Right atrium auricular region (tissue), 2 donors: ENCODE results near the gene MAML2. TPM values are rescaled to one million over a fixed set of nuclear protein-coding genes. Genes with fewer than 3 reads are reported as not detected.

ENCODE experiments used
- DNase-seq: peaks from one replicate; pipeline ENCODE4 v3.0.0-alpha.2; 2019; ENCODE audit warnings: low spot score
- H3K27ac ChIP-seq, 2 donors: fragments of 200-600 bp; sonication (generic); 1 replicate in 1 of 2; 2 replicates in 1 of 2; pipeline ENCODE4 v1.5.1; 2016 to 2019
- H3K27me3 ChIP-seq, 2 donors: fragments of 200-600 bp; sonication (generic); one replicate each; pipeline versions ENCODE4 v1.5.1 to v1.6.0; 2017 to 2019
- H3K36me3 ChIP-seq: fragments of 200-600 bp; sonication (generic); one replicate; pipeline ENCODE4 v1.5.1; 2016
- H3K4me1 ChIP-seq, 2 donors: fragments of 200-600 bp; sonication (generic); one replicate each; pipeline versions ENCODE4 v1.5.1 to v1.6.0; 2017 to 2019
- H3K4me3 ChIP-seq, 2 donors: fragments of 200-600 bp; sonication (generic); 1 replicate in 1 of 2; 2 replicates in 1 of 2; pipeline ENCODE4 v1.5.1; 2017 to 2019; ENCODE audit warnings: mild to moderate bottlenecking in 1 of 2, moderate library complexity in 1 of 2
- H3K9me3 ChIP-seq, 2 donors: fragments of 200-600 bp; sonication (generic); one replicate each; pipeline ENCODE4 v1.5.1; 2019
- CTCF ChIP-seq, 2 donors: fragments of 200-600 bp; sonication (generic); IDR thresholded peaks; one replicate each; pipeline ENCODE4 v1.5.1; 2019; ENCODE audit warnings: antibody characterized with exemption in 2 of 2
- total RNA-seq, 2 donors: library from RNA; depleted of rRNA; stranded (reverse); fragments of >200 nt; gene quantifications; one replicate each; pipeline ENCODE4 v1.1.0, GENCODE V29; 2016

MAML2 gene
- total RNA-seq, 2 donors from 2014 or later = 7.6 to 16.6 TPM

GRCh38 chr11:95999711-96000406 lies 343.1 kb downstream of the MAML2 start:
- H3K27me3 ChIP-seq = no peaks in the 10 kb centered on the region
- H3K4me1 ChIP-seq = peaks cover 0 to 24% of the 10 kb centered on the region in 2 donors
- H3K4me3 ChIP-seq = peak overlapping the region in 1 of 2 donors; percentile 4

DNA sequence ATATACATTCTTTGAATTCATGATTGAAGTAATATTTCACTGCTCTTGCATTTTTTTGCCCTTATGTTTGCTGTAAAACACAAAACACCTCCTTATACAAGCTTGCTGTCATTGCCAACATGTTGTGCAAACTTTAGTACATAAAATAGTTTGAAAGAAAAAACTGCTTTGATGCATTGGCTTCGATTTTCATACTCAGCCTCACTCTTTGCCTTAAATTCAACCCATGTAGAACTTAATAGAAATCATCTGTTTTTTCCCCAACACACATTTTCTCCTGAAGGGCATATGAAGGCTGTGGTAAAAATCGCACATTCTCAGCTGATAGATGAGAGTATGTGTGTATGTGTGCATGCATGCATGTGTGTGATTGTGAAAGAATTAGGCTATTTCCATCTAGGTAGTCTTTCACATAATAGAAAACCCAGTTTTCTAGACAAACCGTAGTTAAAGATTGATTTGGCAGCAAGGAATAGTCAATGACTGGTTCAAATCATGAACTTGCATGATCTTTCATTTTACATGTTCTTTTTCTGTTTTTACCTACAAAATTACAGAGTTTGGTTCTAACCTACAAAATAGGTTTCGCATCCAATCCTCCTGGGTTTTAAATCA lies 346.3 kb downstream of the MAML2 start:
- DNase-seq = no peak
- no peak overlapping the region for H3K4me3 ChIP-seq

More at GRCh38 chr11:95999711-96000406, 343.1 kb downstream of the MAML2 start:
- no peak for TF ChIP-seq CTCF (IDR thresholded peaks at IDR 0.05)
- H3K9me3 ChIP-seq = no peaks in the 10 kb centered on the region
- H3K27ac ChIP-seq = peak overlapping the region; percentile 70 to 85
- no peak for DNase-seq
- H3K36me3 ChIP-seq = no peaks in the 10 kb centered on the region

GRCh38 chr11:95994329-95994728 lies 348.7 kb downstream of the MAML2 start:
- Histone ChIP-seq H3K9me3 (no peaks in the 10 kb centered on the region), H3K27me3 (no peaks in the 10 kb centered on the region), H3K27ac (no peak overlapping the region), H3K36me3 (no peaks in the 10 kb centered on the region), H3K4me1 (peaks cover 0 to under 1% of the 10 kb centered on the region in 2 donors), H3K4me3 (no peak overlapping the region)
- TF ChIP-seq CTCF (IDR thresholded peaks at IDR 0.05) = no peak
- no peak for DNase-seq

More for the DNA sequence above, 346.3 kb downstream of the MAML2 start:
- H3K4me1 ChIP-seq = peaks cover 0 to 23% of the 10 kb centered on the region in 2 donors
- H3K9me3 ChIP-seq = no peaks in the 10 kb centered on the region
- H3K36me3 ChIP-seq = no peaks in the 10 kb centered on the region
- no peaks in the 10 kb centered on the region for H3K27me3 ChIP-seq
- no peak for TF ChIP-seq CTCF (IDR thresholded peaks at IDR 0.05)
- H3K27ac ChIP-seq = no peak overlapping the region

GRCh38 chr11:95993438-95994298 lies 349.3 kb downstream of the MAML2 start:
- no peak for DNase-seq
- Histone ChIP-seq H3K27me3 (no peaks in the 10 kb centered on the region), H3K36me3 (no peaks in the 10 kb centered on the region), H3K4me3 (no peak overlapping the region), H3K27ac (no peak overlapping the region), H3K4me1 (no peaks in the 10 kb centered on the region), H3K9me3 (no peaks in the 10 kb centered on the region)
- no peak for TF ChIP-seq CTCF (IDR thresholded peaks at IDR 0.05)

DNA sequence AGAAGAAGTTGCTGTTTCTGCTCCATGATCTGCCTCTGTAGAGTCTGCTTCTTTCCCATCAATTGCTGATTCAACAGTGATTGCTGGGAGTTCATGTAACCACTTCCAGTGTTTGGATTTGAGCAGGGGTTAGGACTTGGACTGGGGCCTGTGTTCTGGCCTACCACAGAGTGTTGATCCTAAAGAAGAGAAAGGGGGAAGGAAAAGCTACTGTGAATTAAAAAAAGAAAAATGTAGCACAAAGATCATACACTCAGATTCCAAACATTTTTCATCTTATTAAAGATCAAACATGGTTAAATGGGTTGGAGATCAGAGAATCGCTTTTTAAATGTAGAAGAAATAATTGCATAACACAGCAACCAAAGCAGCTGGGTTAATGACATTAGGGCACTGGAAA lies 351.4 kb downstream of the MAML2 start:
- no peaks in the 10 kb centered on the region for H3K4me1 ChIP-seq
- no peak for DNase-seq
- H3K9me3 ChIP-seq = no peaks in the 10 kb centered on the region
- no peak overlapping the region for H3K4me3 ChIP-seq
- H3K27ac ChIP-seq = peak overlapping the region in 1 of 2 donors; percentile 3
- no peak for TF ChIP-seq CTCF (IDR thresholded peaks at IDR 0.05)
- H3K36me3 ChIP-seq = no peaks in the 10 kb centered on the region
- H3K27me3 ChIP-seq = no peaks in the 10 kb centered on the region
